Epithelial cell of alveolus of lung (primary cell): ENCODE measurements around the gene GFER. TPM values are rescaled to one million over a fixed set of nuclear protein-coding genes. Genes with fewer than 3 reads are reported as not detected.

Experiments
- total RNA-seq: library from RNA; depleted of rRNA; stranded (reverse); fragments of >200 nt; gene quantifications from 2 replicates; pipeline ENCODE4 v1.2.1, GENCODE V29; 2015

The GFER gene
- total RNA-seq = 15.6 and 25.9 TPM in 2 replicates

DNA sequence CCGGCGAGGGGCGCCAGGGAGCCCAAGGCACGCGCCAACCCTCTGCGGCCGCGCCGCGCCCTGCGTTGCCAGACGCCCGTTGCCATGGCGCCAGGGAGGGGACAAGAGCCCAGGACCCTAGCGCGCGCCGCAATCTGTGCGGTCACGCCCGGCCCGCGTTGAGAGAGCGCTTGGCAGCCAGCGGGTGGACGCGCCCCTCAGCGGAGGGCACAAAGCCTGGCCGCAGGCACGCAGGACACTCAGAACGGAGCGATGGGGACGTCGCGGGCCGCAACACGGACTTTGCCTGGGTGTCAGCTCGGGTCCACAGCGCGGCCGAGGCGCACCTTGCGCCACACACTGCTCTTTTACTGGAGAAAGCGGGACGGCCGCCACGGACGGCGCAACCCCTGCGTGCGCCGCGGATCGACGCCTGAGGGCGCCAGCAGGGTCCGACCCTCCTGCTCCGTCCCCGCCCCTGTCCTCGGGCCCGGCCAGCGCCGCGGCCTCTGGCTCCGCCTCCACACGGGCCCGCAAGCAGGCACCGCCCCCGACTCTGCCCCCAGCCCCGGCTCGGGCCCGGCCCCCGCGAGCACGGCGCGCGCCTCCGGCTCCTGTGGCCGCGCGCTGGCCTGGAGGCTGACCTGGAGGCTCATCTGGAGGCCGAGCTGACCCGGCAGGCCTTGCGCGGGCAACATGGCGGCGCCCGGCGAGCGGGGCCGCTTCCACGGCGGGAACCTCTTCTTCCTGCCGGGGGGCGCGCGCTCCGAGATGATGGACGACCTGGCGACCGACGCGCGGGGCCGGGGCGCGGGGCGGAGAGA is at the start of gene GFER:
Gene GFER, plus strand, starts transcription at position 650 of the 803 bp plus-strand sequence. Its CDS starts 26 bp downstream, at position 676.

DNA sequence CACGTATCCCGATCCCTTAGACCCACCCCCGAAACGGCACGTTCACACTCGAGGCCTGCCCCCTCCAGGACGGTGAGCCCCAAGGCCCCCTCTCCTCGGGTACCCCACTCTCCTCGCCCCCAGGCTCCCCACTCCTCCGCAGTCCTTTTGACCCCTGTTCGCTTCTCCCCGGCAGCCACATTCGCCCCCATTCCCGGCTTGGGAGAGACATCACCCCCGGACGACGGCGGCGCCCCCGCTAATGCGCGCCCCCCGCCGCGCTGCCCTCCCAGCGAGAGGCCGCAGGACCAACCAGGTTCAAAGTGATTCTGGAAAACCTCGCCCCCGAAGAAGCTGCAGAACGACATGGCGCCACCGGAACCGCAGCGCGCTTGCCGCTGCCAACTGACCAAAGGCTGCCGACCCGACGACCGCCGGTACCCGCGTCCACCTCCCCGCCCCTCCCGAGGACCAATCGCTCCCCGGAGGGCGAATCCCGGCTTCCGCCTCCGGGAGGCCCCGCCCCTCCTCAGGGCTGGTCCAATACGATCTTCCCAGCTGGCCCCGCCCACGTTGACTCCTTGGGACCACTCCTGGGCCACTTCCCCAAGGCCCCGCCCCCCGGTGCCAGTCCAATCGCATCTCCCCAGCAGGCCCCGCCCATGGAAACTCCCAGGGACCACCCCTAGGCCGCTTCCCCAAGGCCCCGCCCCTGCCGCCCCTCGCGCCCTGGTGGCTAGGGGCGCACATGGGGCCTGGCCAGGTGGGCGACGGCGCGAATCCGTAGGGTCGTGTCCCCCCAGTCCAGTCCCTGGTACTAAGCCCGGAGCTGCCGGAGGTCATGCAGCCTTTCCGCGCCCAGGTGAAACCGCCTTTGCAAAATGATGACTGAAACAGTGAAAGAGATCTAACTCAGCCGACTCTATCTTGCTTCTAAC is 40.9 kb upstream of the GFER start, which contains the start of gene MSRB1:
Gene MSRB1, minus strand, starts transcription at position 390 of the 917 bp plus-strand sequence. Its CDS starts 43 bp downstream, at position 347.

DNA sequence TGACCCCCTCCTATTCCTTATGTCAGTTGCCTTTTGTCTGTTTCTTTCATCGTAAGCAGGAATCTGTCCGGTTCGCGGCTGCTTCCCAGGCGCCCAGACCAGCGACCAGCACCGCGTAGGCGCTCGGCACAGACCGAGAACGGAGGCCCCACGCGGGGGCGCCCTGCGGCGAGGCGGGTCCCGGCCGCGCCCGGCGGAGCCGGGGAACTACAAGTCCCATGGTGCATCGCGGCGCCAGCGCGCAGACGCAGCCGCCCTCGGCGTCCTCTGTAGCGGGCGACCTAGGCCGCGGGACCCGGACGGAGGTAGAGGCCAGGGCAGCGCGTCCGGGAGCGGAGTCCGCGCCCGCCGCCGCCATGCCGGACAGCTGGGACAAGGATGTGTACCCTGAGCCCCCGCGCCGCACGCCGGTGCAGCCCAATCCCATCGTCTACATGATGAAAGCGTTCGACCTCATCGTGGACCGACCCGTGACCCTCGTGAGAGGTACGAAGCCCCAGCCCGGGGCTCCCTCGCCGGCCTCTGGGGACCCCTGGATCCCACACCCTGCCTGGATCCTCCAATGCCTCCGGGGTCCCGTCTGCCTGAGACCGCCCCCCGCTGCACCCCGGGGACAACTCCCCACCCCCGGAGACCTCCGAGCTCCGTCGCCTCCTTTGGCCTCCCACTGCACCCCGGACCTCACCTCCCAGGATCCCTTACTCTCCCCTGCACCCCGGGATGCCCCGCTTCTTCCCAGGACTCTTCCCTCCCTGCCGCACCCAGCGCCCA is 24.5 kb upstream of the GFER start, which contains the start of gene NDUFB10:
Gene NDUFB10, plus strand, starts transcription at position 270 of the 771 bp plus-strand sequence. Its CDS starts 87 bp downstream, at position 357.

DNA sequence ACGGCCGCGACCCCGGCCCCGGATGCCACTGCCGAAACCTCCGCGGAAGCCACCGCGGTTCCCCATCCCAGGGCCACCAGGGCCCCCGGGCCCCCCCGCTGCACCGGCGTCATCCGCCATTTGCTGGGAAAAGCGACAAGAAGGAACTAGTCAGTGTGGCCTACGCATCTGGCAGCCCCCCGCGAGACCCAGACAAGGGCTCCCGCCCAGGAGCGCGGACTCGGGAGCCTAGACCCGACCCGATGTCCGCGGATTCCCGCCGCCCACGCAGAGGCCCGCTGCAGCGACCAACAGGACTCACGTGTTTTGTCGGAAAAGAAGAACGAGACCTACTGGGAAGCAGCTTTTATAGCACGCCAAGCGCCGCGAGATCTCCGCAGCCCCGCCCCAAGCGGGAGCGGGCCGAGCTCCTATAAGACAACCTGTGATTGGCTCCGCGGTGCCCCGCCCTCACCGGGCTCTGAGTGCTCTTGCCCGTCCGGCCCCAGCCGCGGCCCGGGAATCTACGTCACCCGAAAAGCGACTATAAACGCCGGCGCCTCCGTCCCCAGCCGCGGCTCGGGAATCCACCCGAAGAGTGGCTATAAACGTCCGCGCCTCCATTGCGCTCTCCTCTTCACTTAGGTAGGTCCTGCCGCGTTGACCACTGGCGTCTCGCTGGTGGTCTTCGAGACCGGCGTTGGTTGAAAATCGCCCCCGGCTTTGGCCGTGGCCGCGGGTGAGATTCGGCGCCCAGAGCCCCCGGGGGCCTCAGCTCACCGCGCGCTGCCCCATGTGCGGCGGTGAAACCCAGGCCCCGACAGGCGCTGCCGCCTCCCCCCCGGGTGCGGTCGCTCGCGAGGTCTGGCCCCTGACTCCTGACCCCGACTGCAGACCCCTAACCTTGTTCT is 19.2 kb upstream of the GFER start, which contains the start of gene RPS2:
Gene RPS2, minus strand, starts transcription at position 321 of the 890 bp plus-strand sequence. Its CDS starts 201 bp downstream, at position 120.

DNA sequence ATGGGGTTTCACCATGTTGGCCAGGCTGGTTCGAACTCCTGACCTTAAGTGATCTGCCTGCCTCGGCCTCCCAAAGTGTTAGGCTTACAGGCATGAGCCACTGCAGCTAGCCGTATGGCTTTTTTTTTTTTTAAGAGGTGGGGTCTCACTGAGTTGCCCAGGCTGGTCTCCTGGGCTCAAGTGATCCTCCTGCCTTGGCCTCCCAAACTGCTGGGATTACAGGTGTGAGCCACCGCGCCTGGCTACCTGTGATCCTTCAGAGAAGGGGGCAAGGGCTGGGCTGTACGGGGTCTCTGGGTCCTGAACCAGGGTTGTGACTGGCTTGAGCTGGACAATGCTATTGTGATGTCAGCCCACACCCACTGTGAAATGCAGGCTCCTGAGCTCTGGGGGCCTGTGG is 17.5 kb upstream of the GFER start, which contains the start of gene RNF151:
Gene RNF151, plus strand, starts transcription at position 397 of the 400 bp plus-strand sequence. CDS start 26 bp downstream, outside the sequence.

DNA sequence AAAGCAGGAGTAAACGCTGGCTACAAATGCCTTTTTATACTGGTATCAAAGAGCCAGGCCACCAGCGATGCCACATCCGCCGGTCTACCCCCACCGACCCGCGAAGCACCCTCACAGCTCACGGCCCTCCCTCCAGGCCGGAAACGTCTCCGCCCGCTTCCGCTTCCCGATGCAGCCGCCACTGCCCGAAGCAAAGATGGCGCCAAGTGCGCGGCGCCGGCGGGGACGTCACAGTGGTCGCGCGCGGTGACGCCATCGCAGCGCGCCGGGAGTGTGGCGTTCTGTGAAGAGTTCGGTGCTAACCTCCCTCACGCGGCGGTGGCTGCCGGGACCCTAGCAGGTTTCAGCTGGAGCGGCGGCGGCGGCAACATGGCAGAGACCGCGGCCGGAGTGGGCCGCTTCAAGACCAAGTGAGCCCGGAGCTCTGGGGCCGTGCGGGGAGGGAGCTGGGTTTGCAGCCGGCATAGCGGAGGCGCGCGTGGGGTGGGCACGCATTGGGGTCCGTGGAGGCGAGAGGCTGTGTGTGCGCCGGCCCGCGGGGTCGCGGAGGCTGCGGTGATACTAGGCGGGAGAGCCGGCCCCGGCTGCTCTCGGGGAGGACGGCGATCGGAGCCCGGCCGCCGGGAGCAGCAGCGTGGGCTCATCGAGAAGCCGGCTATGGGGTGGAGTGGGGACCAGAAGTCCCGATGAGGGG is 12.1 kb upstream of the GFER start, which contains the start of gene TBL3:
Gene TBL3, plus strand, starts transcription at position 258 of the 694 bp plus-strand sequence. Its CDS starts 112 bp downstream, at position 370.

DNA sequence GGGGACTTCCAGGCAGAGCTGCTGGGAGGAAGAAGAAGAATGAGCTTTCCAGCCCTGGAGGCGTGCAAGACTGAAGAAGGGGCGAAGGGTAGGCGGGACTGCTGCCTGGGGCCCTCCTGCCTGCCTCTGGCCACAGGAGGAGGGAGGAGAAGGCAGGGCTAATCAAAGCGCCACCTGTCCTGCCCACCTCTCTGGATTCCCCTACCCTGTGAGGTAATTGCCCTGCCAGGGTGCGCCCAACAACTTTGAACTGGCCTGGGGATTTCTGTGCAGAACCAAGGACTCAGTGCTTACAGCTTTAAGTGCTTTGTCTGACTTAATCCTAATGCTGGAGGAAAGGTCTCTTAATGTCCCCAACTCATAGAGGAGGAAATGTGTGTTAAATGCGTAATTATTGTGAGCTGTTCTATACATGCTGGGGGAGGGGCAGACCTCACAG is 2.6 kb upstream of the GFER start, which contains the start of gene NOXO1:
Gene NOXO1, minus strand, starts transcription at position 72 of the 439 bp plus-strand sequence. CDS start 290 bp downstream, outside the sequence.

DNA sequence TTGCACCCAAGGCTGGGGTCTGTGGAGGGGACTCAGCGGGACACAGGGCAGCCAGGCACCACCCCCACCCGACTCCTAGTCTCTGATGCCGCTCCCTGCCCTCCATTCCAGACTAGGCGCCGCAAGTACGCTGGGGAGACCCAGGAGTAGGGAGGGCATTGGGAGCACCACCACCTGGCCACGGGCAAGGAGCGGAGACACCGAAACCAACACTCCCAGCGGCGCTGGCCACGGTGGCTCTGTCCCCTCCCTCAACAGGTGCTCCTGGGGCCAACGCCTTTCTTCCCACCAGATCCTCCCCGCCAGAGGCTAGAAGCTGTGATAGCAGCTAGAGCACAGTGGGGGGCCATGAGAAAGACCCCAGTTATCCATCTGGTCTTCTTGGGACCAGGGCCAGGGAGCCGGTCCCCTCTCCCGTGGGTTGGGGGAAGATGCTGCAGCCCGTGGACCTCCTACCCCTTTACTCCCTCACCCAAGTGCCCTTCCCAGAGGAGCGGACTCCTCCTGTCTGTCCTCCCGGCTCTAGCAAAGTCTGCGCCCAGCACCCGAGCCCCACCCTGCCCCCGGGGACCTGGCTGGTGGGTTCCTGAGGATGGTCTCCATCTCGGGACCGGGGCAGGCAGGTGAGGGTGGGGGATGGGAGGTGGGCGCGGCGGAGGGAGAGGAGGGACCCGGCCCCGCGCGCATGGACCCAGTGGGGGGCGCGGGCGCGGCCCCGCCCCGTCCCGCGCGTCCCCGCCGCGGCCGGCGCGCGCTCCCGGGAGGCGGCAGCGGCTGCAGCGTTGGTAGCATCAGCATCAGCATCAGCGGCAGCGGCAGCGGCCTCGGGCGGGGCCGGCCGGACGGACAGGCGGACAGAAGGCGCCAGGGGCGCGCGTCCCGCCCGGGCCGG is 5.5 kb downstream of the GFER start, which contains the start of gene SYNGR3:
Gene SYNGR3, plus strand, starts transcription at position 762 of the 892 bp plus-strand sequence. CDS start 133 bp downstream, outside the sequence.

DNA sequence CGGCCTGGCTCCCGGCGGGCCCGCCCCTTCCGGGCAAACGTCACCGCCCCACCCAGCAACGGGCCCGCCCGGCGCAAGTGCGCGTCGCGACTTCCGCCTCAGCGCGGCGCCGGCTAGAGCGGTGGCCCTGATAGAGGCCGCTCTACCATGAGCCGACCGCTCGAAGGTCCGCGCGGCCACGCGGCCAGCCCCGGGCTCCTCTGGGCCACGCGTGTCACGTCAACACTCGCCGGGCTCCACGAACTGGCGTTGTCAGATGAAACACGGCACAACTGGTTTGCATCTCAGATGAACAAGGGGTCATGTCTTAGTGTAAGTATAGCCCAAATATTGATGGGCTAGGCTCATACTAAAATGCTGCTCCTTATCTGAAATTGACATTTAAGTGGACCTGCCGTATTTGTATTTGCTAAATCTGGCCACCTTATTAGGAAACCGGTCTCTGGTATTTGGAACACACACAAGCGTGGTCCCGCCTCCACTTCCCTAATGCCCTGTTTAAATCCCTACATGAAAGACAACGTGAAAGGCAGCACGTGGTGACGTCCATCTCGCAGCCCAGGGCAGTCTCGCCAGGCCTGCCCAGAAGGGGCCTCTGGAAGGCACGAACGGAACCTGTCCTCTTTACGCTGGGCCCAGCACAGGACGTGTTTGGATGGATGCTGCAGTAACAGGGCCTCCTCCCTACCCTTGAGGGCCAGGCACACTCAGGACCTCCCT is 26.0 kb downstream of the GFER start, which contains the start of gene ZNF598:
Gene ZNF598, minus strand, starts transcription at position 31 of the 720 bp plus-strand sequence.

DNA sequence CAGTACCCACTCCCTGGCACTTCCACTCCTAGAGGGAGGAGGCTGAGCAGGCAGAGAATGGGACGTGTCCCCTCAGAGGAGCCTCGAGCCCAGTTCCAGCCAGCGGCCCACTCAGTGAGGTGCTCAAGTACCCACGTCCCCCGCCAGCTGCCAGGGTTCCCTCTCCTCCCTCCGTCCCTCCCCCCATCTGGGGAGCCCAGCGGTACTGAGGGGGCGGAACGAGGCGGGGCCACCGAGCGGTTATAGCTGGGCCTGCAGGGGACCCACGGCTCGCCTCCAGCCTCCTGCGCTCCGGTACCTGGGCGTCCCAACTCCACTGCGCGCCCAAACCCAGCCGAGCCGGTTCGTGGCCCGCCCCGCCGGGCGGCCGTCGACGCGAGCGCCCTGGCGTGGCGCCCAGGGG is 35.5 kb downstream of the GFER start, which contains the start of gene NPW:
Gene NPW, plus strand, starts transcription at position 268 of the 403 bp plus-strand sequence.

DNA sequence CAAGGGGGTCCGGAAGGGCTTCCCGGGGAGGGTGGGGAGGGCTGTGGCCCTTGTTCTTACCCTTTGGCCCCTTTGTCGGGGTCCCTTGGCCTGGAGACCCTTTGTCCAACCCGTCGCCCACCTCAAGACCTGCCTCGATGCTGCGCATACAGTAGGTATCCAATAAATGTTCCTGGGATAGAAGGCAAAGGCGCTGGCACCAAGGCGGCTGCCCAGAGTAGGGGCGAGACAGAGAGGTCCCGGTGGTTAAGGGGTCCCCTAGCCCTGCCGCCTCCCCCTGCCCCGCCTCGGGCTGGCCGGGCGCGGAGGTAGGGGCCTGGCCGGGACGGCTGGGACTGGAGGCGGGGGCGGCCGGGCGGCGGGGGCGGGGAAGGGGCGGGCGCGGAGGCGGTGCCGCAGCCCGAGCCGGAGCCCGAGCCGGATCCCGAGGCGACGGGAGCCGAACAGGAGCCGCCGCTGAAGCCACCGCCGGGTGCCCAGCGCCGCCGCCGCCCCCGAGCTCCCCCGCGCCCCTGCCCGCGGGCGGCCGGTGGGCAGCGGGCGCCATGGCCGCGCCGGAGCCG is 42.5 kb downstream of the GFER start, which contains the start of gene NHERF2:
Gene NHERF2, plus strand, starts transcription at position 442 of the 563 bp plus-strand sequence. Its CDS starts 104 bp downstream, at position 546.

Other genes starting within 250 kb of the GFER start
- 70.7 and 98.0 TPM in 2 replicates for gene NME3, start 212.7 kb upstream of the GFER start, total RNA-seq
- 3.2 and 8.9 TPM in 2 replicates for gene EME2, start 211.4 kb upstream of the GFER start, total RNA-seq
- gene MRPS34, start 211.1 kb upstream of the GFER start, total RNA-seq = 96.9 and 118 TPM in 2 replicates
- 25.3 and 62.7 TPM in 2 replicates for gene SPSB3, start 201.6 kb upstream of the GFER start, total RNA-seq
- 112 and 137 TPM in 2 replicates for gene NUBP2, start 201.2 kb upstream of the GFER start, total RNA-seq
- gene IGFALS, start 190.5 kb upstream of the GFER start, total RNA-seq = not detected in 2 replicates
- gene HAGH, start 157.4 kb upstream of the GFER start, total RNA-seq = 13.3 and 24.7 TPM in 2 replicates
- gene FAHD1, start 157.0 kb upstream of the GFER start, total RNA-seq = 22.0 and 61.2 TPM in 2 replicates
- 0.08 TPM in 1 of 2 replicates, not detected in the other for gene MEIOB, start 112.0 kb upstream of the GFER start, total RNA-seq
- gene HS3ST6, start 65.8 kb upstream of the GFER start, total RNA-seq = not detected in 2 replicates
- gene MSRB1, start 41.0 kb upstream of the GFER start, total RNA-seq = 7.4 and 10.2 TPM in 2 replicates
- gene RPL3L, start 29.5 kb upstream of the GFER start, total RNA-seq = not detected in 2 replicates
- gene NDUFB10, start 24.7 kb upstream of the GFER start, total RNA-seq = 289 and 350 TPM in 2 replicates
- gene RPS2, start 19.4 kb upstream of the GFER start, total RNA-seq = 3,892 and 6,799 TPM in 2 replicates
- gene RNF151, start 17.3 kb upstream of the GFER start, total RNA-seq = not detected in 2 replicates
- 51.7 and 71.4 TPM in 2 replicates for gene TBL3, start 12.1 kb upstream of the GFER start, total RNA-seq
- not detected in 2 replicates for gene NOXO1, start 2.7 kb upstream of the GFER start, total RNA-seq
- gene SYNGR3, start 5.8 kb downstream of the GFER start, total RNA-seq = 5.4 and 7.6 TPM in 2 replicates
- 33.7 and 41.0 TPM in 2 replicates for gene ZNF598, start 25.6 kb downstream of the GFER start, total RNA-seq
- gene NPW, start 35.6 kb downstream of the GFER start, total RNA-seq = 5.6 and 6.6 TPM in 2 replicates
- 56.8 and 85.8 TPM in 2 replicates for gene NHERF2, start 42.7 kb downstream of the GFER start, total RNA-seq
- gene NTHL1, start 63.6 kb downstream of the GFER start, total RNA-seq = 25.9 and 28.7 TPM in 2 replicates
- 33.1 and 51.4 TPM in 2 replicates for gene TSC2, start 63.8 kb downstream of the GFER start, total RNA-seq
- 72.0 and 175 TPM in 2 replicates for gene PKD1, start 151.7 kb downstream of the GFER start, total RNA-seq
- gene RAB26, start 164.4 kb downstream of the GFER start, total RNA-seq = 0.91 and 3.3 TPM in 2 replicates
- 65.8 and 73.5 TPM in 2 replicates for gene TRAF7, start 171.6 kb downstream of the GFER start, total RNA-seq
- under 0.01 and 0.08 TPM in 2 replicates for gene CASKIN1, start 212.4 kb downstream of the GFER start, total RNA-seq
- gene MLST8, start 221.3 kb downstream of the GFER start, total RNA-seq = 38.7 and 61.3 TPM in 2 replicates
- gene BRICD5, start 226.7 kb downstream of the GFER start, total RNA-seq = 0.13 and 1.2 TPM in 2 replicates
- 4.1 and 16.3 TPM in 2 replicates for gene PGP, start 230.6 kb downstream of the GFER start, total RNA-seq
- gene E4F1, start 239.4 kb downstream of the GFER start, total RNA-seq = 16.4 and 37.3 TPM in 2 replicates